SHP77 (cell line): ENCODE results near the gene NLRC3.

Experiments used
- DNase-seq, 2 experiments: peaks; one replicate each; lab custom pipeline; 2025; lab: John Stamatoyannopoulos, UW

NLRC3 gene

GRCh38 chr16:3548445-3548844, 28.8 kb downstream of the NLRC3 start:
- DNase-seq = no peak

GRCh38 chr16:3546986-3547682, 30.1 kb downstream of the NLRC3 start:
- DNase-seq = no peak

DNA sequence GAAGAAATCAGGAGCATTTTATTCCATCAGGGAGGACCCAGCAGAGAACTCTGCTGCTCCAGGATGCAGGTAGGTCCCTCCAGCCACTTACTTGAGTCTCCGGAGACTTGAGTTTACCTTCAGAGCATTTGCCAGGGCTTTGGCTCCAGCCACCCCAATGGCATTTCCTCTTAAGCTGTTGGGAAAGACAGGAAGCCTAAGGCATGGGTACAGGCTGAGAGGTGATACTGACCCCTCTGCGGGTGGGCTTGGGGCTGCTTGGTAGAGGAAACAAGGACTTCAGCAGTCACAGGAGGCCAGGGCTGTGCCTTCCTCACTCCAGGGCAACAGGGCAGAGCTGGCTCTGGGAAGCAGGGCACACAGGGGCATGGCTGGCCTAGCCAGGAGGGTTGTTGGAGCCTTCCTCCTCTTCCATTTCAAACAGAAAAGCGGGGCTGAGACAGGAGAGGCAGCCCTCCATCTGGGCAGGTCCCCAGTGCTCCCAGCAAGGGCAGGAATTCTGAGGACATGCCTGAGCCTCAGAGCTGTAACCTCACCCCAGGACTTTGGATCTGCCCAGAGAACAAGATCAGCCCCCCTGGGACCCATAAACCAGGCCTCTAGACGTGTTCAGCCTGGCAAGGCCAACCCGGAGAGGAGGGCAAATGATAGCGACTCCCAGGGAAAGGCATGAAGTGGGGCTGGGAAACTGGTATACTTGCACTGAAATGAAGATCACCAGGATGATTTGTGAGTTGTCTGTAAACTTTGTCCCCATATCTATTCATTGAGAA, 34.4 kb downstream of the NLRC3 start:
- no peak for DNase-seq

DNA sequence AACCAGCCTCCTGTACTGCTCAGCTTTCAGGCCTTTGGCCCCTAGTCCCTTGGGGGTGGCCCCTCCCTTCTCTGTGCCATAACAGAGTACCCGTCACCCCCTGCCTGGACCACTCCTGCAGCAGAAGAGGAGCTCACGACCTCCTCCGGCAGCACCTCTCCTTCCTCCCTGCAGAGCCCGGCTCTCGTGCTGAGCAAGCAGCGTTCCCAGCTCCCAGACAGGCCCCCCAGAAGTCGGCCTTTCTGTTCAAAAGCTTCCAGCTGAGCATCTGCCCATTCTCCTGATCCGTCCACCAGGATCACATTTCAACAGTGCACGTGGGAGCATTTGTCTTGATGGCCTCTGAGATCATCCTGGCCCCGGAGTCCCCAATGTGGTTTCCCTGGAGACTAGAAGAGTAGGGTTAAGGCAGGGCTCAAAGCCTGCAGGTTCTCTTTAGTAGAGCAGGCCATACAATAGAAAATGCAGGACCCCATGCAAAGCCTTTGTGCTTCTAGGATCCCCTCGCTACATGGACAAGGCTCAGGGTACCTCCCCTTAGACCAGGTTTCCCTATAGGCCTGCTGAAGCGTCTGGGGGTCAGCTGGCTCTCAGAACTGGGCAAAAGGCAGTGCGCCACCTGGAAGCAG, 35.6 kb downstream of the NLRC3 start:
- DNase-seq = no peak

DNA sequence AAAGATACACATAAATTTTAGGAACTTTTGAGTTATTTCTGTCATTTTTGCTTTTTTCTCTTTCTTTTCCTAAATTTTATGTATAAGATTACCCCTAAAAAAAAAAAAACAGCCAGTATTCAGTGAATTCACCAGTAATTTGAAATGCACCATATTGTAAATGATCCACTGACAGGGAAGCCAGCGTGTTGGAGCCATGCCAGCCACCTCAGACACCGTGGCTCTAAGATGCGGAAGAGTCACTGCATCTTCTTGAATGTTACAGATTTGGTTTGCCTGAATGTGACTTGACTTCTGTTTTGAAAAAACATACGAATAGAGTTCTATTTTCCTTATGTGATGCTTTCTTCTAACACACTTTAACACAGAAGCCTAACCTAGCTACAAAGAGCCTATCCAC, 39.0 kb downstream of the NLRC3 start:
- DNase-seq = no peak

- DNase-seq = no peak
Measured at GRCh38 chr16:3536851-3537250, 40.4 kb downstream of the NLRC3 start.

GRCh38 chr16:3536271-3536731, 40.9 kb downstream of the NLRC3 start:
- no peak for DNase-seq

- DNase-seq = no peak
Measured at GRCh38 chr16:3534126-3534525, 43.1 kb downstream of the NLRC3 start.

GRCh38 chr16:3532741-3533140, 44.5 kb downstream of the NLRC3 start:
- no peak for DNase-seq

DNA sequence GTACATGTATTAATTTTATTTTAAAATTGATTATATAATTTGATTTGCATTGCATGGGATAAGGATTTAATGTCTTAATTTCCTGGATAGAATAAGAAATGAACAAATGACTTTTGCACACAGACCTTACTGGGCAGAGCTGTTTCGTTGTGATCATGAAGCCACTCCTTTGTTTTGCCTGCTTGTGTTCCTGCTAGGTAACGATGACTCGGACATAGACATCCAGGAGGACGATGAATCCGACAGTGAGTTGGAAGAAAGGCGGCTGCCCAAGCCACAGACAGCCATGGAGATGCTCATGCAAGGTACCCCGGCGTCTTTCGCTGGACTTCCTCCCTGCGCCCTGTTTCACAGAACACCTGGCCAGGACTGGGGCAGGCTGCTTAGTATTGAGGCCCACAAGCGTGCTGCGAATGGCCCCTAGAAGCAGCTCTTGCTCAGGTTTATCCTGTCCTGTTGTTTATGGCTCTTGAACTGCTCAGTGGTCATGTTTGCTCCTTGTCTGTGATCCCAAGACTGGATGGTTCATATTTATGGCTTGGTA, 46.8 kb downstream of the NLRC3 start:
- DNase-seq = no peak

DNA sequence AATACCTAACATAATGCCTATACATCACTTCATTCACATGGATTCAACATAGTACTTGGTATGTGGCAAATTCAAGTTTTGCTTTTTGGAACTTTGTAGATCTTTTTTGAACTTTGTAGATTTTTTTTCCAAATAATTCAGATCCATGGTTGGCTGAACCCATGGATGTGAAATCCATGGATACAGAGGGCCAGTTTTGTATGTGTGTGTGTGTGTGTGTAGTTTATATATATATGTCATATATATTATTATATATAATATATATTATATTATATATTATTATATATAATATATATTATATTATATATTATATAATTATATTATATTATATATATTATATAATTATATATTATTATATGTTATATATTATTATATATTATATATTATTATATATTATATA, 48.0 kb downstream of the NLRC3 start:
- no peak for DNase-seq

GRCh38 chr16:3528406-3528805, 48.8 kb downstream of the NLRC3 start:
- no peak for DNase-seq

GRCh38 chr16:3527216-3527829, 49.9 kb downstream of the NLRC3 start:
- peak; percentile 70 to 74 for DNase-seq

DNA sequence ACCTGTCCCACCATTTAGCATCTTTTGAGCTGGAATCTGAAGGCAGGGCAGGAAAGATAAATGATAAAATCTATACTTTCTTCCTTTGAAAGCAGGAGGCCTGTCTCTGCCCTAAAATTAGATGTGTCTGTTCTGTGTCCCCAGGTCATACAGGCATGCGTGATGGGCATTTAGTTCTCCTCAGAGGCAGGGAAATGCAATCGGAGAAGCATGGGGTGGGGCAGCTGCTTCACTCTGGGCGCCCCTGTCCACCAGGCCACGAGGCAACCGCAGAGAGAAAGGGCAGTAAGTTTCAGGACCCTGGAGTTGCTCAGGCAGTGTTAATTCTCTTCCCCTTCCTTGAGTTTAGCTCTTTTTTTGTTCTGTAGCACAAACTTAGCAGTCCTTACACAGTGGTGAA, 51.3 kb downstream of the NLRC3 start:
- no peak for DNase-seq

DNA sequence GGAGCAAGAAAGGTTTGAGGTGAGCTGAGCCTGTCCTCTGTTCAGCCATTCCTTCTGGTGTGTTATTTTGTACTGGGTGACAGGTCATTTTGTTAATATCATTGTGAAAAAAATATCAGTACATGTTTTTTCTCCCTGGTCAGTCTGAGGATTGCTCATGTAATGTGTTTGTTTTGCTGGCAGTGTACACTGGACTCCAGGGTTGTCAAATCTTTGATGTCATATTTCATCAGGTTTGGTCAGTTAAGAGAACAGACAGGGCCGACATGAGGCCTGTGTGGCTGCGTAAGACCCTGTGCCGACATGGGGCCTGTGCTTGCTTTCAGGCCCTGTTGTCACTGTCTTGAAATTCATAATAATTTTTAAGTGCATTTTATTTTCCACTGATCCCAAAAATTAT, 53.9 kb downstream of the NLRC3 start:
- no peak for DNase-seq

DNA sequence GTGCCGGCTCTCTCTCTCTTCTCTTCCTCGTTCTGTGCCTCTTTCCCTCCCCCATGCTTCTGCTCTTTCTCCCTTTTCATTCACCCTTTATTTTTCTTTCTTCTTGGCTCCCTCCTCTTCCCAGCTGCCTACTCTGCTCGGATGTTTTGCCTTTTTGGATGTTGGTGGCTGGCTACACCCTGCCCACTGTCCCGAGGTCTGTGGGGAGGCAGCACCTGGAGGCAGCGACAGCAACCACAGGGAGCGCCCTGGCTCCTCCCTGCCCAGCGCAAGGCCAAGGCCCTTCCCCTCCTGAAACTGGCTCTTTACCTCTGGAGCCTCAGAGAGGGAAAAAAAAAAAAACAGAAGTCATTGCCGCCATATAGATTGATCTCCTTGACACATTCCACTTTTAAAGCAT, 56.4 kb downstream of the NLRC3 start:
- no peak for DNase-seq

DNA sequence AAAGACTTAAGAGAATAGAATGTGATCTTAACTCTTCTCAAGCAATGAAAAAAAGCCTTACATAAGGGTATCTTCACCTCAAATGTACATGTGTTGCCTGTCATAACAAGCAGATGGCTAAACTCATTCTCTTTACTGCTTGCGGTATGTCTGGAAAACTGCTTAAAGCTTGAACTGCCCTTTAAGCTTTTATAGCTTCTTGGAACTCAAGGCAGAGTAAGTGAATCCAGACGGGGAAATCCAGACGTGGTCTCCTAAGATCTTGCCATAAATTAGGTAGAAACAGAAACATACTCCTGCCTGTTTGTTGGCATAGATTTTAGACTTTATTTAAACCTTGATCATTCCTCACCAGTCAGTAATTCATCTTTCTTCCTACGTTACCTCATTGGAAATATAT, 56.8 kb downstream of the NLRC3 start:
- DNase-seq = no peak

- DNase-seq = no peak
Measured at GRCh38 chr16:3519581-3519980, 57.6 kb downstream of the NLRC3 start.

DNA sequence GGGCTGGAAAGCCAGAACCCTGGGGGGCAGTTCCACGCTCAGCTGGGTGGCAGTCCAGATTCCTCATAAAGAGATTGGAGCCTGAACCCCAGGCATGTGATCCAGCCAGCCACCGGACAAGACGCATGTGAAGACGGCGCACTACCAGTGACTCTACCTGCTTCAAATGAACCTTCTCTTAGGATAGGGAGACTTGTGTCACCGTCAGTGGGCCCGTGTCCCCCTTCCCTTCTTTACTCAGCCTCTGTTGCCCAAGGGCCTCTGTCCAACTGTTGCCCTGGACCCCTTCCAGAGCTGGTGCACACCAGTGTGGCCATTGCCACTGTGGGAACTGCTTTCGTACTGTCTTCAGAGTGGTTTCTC, 58.2 kb downstream of the NLRC3 start:
- DNase-seq = no peak

DNA sequence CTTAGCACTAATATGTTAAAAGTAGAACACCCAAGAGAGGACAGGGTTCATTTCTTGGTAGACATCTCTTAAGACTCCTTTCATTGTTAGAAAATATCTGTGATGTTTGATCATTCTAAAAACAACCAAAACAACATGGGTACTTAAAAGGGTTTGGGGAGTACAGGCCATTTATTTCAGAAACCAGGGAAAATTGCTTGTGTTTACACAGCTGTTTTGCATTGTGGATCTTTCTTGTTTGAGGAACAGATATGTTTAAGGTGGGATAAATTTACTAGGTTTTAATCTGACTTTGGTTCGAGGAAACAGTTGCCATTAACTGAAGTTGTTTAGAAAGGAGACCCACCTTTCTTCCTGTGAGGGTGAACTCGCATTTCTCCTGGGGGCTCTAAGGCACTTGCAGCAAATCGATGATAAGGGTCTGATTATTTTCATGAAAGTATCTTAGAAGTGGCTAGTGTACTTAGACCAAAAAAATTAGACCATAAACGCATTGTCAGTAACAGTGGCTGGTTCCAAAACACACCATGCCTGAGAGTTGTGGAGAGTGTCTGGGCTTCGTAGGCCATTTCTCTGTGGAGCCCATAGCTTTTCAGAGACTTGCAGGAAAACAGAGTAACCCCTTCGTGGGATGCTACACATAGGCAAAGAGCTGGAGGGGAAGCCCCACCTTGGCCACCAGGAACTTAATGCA, 58.8 kb downstream of the NLRC3 start:
- DNase-seq = no peak

- DNase-seq = no peak
Measured at GRCh38 chr16:3515897-3516296, 61.3 kb downstream of the NLRC3 start.

GRCh38 chr16:3514621-3515020, 62.6 kb downstream of the NLRC3 start:
- no peak for DNase-seq
